GM23338 (cell line): ENCODE results near the gene SIL1. TPM values are rescaled to one million over a fixed set of nuclear protein-coding genes. Genes with fewer than 3 reads are reported as not detected.
"Not testable (repeated sequence)": the region's sequence is repeated elsewhere in the genome, so short reads cannot be mapped to it uniquely, and the experiment has no call there.

Experiments used
- ATAC-seq: fragments of 200-7000 bp; cut with Tn5 transposase; 3 replicates; pipeline ENCODE4 v1.9.1; 2020
- DNase-seq: peaks from one replicate; pipeline ENCODE4 v3.0.0-alpha.2; 2015; ENCODE audit warnings: low spot score
- H2AFZ ChIP-seq: fragments of 200-600 bp; sonication (generic); 2 replicates; pipeline ENCODE4 v1.8.0; 2016; ENCODE audit warnings: antibody characterized with exemption, mild to moderate bottlenecking, moderate library complexity
- H3F3A ChIP-seq: fragments of 200-600 bp; sonication (generic); replicated peaks from 2 replicates; pipeline ENCODE4 v1.8.0; 2017; ENCODE audit warnings: antibody characterized with exemption, mixed run types, low read depth
- H3K27ac ChIP-seq: fragments of 200-600 bp; sonication (generic); 2 replicates; pipeline ENCODE4 v1.6.1; 2016; ENCODE audit warnings: low read depth
- H3K27me3 ChIP-seq: fragments of 200-600 bp; sonication (generic); 2 replicates; pipeline ENCODE4 v1.8.0; 2016; ENCODE audit warnings: mild to moderate bottlenecking, mixed run types, moderate library complexity; ENCODE audit not compliant: insufficient read depth
- H3K36me3 ChIP-seq: fragments of 200-600 bp; sonication (generic); 2 replicates; pipeline ENCODE4 v1.8.0; 2016; ENCODE audit warnings: mild to moderate bottlenecking; ENCODE audit not compliant: insufficient read depth
- H3K4me1 ChIP-seq: fragments of 200-600 bp; sonication (generic); 2 replicates; pipeline ENCODE4 v1.8.0; 2016; ENCODE audit warnings: mild to moderate bottlenecking, moderate library complexity; ENCODE audit not compliant: insufficient read depth
- H3K4me2 ChIP-seq: fragments of 200-600 bp; sonication (generic); 2 replicates; pipeline ENCODE4 v1.7.1; 2017; ENCODE audit warnings: mixed run types
- H3K4me3 ChIP-seq: fragments of 200-600 bp; sonication (generic); 2 replicates; pipeline ENCODE4 v1.6.1; 2016; ENCODE audit warnings: mixed run types
- H3K79me2 ChIP-seq: fragments of 200-600 bp; sonication (generic); replicated peaks from 2 replicates; pipeline ENCODE4 v1.8.0; 2017; ENCODE audit warnings: mild to moderate bottlenecking; ENCODE audit not compliant: insufficient read depth
- H3K9me2 ChIP-seq: fragments of 200-600 bp; sonication (generic); 2 replicates; pipeline ENCODE4 v1.8.0; 2017; ENCODE audit not compliant: insufficient read depth
- H4K20me1 ChIP-seq: fragments of 200-600 bp; sonication (generic); replicated peaks from 2 replicates; pipeline ENCODE4 v1.8.0; 2017; ENCODE audit warnings: mild to moderate bottlenecking; ENCODE audit not compliant: insufficient read depth
- H3K27ac Mint-ChIP-seq: 2 replicates; pipeline ENCODE4 v1.8.0; 2020; ENCODE audit warnings: inconsistent platforms, mild to moderate bottlenecking, moderate library complexity, mixed read lengths
- H3K27me3 Mint-ChIP-seq: 3 replicates; pipeline ENCODE4 v1.8.0; 2022; ENCODE audit warnings: low read depth, mild to moderate bottlenecking, moderate library complexity, mixed read lengths, inconsistent platforms; ENCODE audit not compliant: insufficient read depth, poor library complexity
- H3K36me3 Mint-ChIP-seq: 3 replicates; pipeline ENCODE4 v1.8.0; 2021; ENCODE audit warnings: low read depth, mild to moderate bottlenecking, inconsistent platforms, moderate library complexity, mixed read lengths
- H3K4me1 Mint-ChIP-seq: 3 replicates; pipeline ENCODE4 v1.8.0; 2020; ENCODE audit warnings: mild to moderate bottlenecking, inconsistent platforms, mixed read lengths
- H3K4me3 Mint-ChIP-seq: 3 replicates; pipeline ENCODE4 v1.8.0; 2021; ENCODE audit warnings: moderate library complexity, mild to moderate bottlenecking, inconsistent platforms, mixed read lengths
- H3K9me3 Mint-ChIP-seq: 3 replicates; pipeline ENCODE4 v1.8.0; 2020; ENCODE audit warnings: moderate library complexity, mild to moderate bottlenecking, inconsistent platforms, mixed read lengths
- CREB1 ChIP-seq: fragments of 250-450 bp; sonication (Bioruptor Pico); IDR thresholded peaks from 2 replicates; pipeline ENCODE4 v1.5.0; 2020; ENCODE audit warnings: low read depth, mild to moderate bottlenecking, moderate library complexity
- ETS1 ChIP-seq: IDR thresholded peaks from 2 replicates; pipeline ENCODE4 v1.6.1; 2016; ENCODE audit warnings: antibody characterized with exemption
- EZH2 ChIP-seq: fragments of 200-600 bp; sonication (generic); IDR thresholded peaks from one replicate; pipeline ENCODE4 v1.8.0; 2017; ENCODE audit warnings: antibody characterized with exemption, mild to moderate bottlenecking, low read depth; ENCODE audit not compliant: unreplicated experiment
- EZH2phosphoT487 ChIP-seq: fragments of 200-600 bp; sonication (generic); IDR thresholded peaks from one replicate; pipeline ENCODE4 v1.8.1; 2018; ENCODE audit warnings: antibody characterized with exemption; ENCODE audit not compliant: unreplicated experiment
- NANOG ChIP-seq: IDR thresholded peaks from 2 replicates; pipeline ENCODE4 v1.6.1; 2016; ENCODE audit warnings: antibody characterized with exemption, borderline replicate concordance
- POLR2AphosphoS5 ChIP-seq: IDR thresholded peaks from 2 replicates; pipeline ENCODE4 v1.6.1; 2016; ENCODE audit warnings: antibody characterized with exemption, low read depth
- REST ChIP-seq: IDR thresholded peaks from one replicate; pipeline ENCODE4 v1.6.1; 2018; ENCODE audit warnings: antibody characterized with exemption; ENCODE audit not compliant: unreplicated experiment
- STAT1 ChIP-seq: IDR thresholded peaks from one replicate; pipeline ENCODE4 v1.6.1; 2016; ENCODE audit warnings: antibody characterized with exemption; ENCODE audit not compliant: unreplicated experiment
- ZNF114 ChIP-seq: fragments of 250-450 bp; sonication (Bioruptor Pico); IDR thresholded peaks from 2 replicates; pipeline ENCODE4 v1.5.0; 2020; ENCODE audit warnings: mild to moderate bottlenecking, moderate library complexity
- ZNF331 ChIP-seq: fragments of 250-450 bp; sonication (Bioruptor Pico); IDR thresholded peaks from 2 replicates; pipeline ENCODE4 v1.5.0; 2020; ENCODE audit warnings: low read depth, mild to moderate bottlenecking, moderate library complexity
- ZNF462 ChIP-seq: fragments of 250-450 bp; sonication (Bioruptor Pico); IDR thresholded peaks from 2 replicates; pipeline ENCODE4 v1.5.0; 2020; ENCODE audit warnings: mild to moderate bottlenecking, moderate library complexity
- polyA plus RNA-seq: library from polyadenylated mRNA; unstranded; fragments of >200 nt; fragmentation: Nextera tagmentation; extraction: Ambion mirVana; gene quantifications from 2 replicates; pipeline ENCODE4 v1.2.1, GENCODE V29; 2016
- total RNA-seq: library from RNA; depleted of rRNA; stranded (reverse); fragments of >200 nt; shearing (Covaris generic); gene quantifications from 2 replicates; pipeline ENCODE4 v1.2.3, GENCODE V29; 2014

The SIL1 gene
- total and polyA plus RNA-seq, 2 experiments from 2014 or later = 5.5 to 5.9 TPM

DNA sequence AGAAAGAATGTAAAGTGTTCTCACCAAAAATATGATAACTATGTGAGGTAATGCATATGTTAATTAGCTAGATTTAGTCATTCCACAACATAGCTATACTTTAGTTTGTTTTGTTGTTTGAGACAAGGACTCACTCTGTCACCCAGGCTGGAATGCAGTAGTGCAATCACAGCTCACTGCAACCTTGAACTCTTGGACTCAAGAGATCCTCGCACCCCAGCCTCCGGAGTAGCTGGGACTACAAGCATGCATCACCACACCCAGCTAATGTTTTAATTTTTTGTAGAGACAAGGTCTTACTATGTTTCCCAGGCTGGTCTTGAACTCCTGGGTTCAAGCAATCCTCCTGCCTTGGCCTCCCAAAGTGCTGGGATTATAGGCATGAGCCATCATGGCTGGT lies 124.2 kb downstream of the SIL1 start:
- H3K9me2 ChIP-seq, H4K20me1 ChIP-seq, H3K27ac ChIP-seq, H3K4me3 ChIP-seq, H3K27me3 ChIP-seq, H3K4me1 ChIP-seq, H3K36me3 Mint-ChIP-seq, DNase-seq, H3K4me2 ChIP-seq, H3K36me3 ChIP-seq, H3F3A ChIP-seq, H3K9me3 Mint-ChIP-seq, H2AFZ ChIP-seq, ATAC-seq, H3K27me3 Mint-ChIP-seq, H3K4me1 Mint-ChIP-seq, H3K79me2 ChIP-seq, H3K27ac Mint-ChIP-seq, H3K4me3 Mint-ChIP-seq: not testable (repeated sequence)

- Histone ChIP-seq H3K4me3 (no peak overlapping the region), H4K20me1 (no peaks in the 10 kb centered on the region), H3K4me1 (no peaks in the 10 kb centered on the region), H3K36me3 (no peaks in the 10 kb centered on the region), H3K27ac (no peak overlapping the region), H3K27me3 (no peaks in the 10 kb centered on the region), H3K79me2 (no peaks in the 10 kb centered on the region), H3F3A (no peaks in the 10 kb centered on the region), H3K9me2 (no peaks in the 10 kb centered on the region), H3K4me2 (no peak overlapping the region), H2AFZ (no peak overlapping the region)
- peaks cover 7% of the 10 kb centered on the region; the same call in 2 of the 3 replicates for H3K4me1 Mint-ChIP-seq
- no peaks in the 10 kb centered on the region for H3K9me3 Mint-ChIP-seq
- DNase-seq = no peak
- no peaks in the 10 kb centered on the region for H3K27me3 Mint-ChIP-seq
- ATAC-seq = no peak
- no peak overlapping the region for H3K4me3 Mint-ChIP-seq
- H3K27ac Mint-ChIP-seq = no peak overlapping the region
- H3K36me3 Mint-ChIP-seq = no peaks in the 10 kb centered on the region
- TF ChIP-seq EZH2phosphoT487 (no peak), CREB1 (no peak), ZNF462 (no peak), ZNF114 (CRISPR knock-in tag) (no peak), POLR2AphosphoS5 (no peak), ZNF331 (CRISPR knock-in tag) (no peak), ETS1 (no peak), STAT1 (no peak), EZH2 (no peak), REST (no peak), NANOG (no peak)
Measured at GRCh38 chr5:139068494-139069151, 129.5 kb downstream of the SIL1 start.
